Measurements from ENCODE around the gene PARD3.

PARD3 gene

GRCh38 chr10:34854147-34854601 lies 39.1 kb upstream of the PARD3 start:
- H3K79me2 ChIP-seq (ENCODE audit: insufficient read depth, low read length): no peaks in the 10 kb centered on the region
- no peaks in the 10 kb centered on the region for H3K27me3 ChIP-seq (ENCODE audit: insufficient read depth, low read length, poor library complexity, severe bottlenecking)
- no peaks in the 10 kb centered on the region for H4K20me1 ChIP-seq (ENCODE audit: insufficient read depth, low read length, poor library complexity, severe bottlenecking)
- no peaks in the 10 kb centered on the region for H3F3A ChIP-seq (ENCODE audit: low read depth)
- no peaks in the 10 kb centered on the region for H3K36me3 ChIP-seq (ENCODE audit: insufficient read depth, low read length)
- no peaks in the 10 kb centered on the region for H3K9me3 ChIP-seq (ENCODE audit: insufficient read depth, low read depth, low read length)
- no peak overlapping the region for H3K4me3 ChIP-seq (ENCODE audit: low read length, poor library complexity, severe bottlenecking)
- no peaks in the 10 kb centered on the region for H3K9me2 ChIP-seq (replicated peaks; ENCODE audit: low read depth, low read length)
- H3K4me2 ChIP-seq (ENCODE audit: low read depth, low read length, poor library complexity, severe bottlenecking): no peak overlapping the region
- TF ChIP-seq CTCF (conservative IDR thresholded peaks at IDR 0.05; ENCODE audit: low read length): no peak
- TF ChIP-seq EZH2phosphoT487 (IDR thresholded peaks at IDR 0.05; ENCODE audit: borderline replicate concordance): no peak
- peak overlapping the region; percentile 70; the same call in 1 of the 2 replicates for H2AFZ ChIP-seq (ENCODE audit: low read length)
- no peaks in the 10 kb centered on the region for H3K4me1 ChIP-seq (ENCODE audit: insufficient read depth, low read length, poor library complexity, severe bottlenecking)
- H3K9ac ChIP-seq (ENCODE audit: low read depth, low read length, poor library complexity, severe bottlenecking): no peak overlapping the region

- H3K4me2 ChIP-seq (ENCODE audit: low read depth, low read length, poor library complexity, severe bottlenecking): no peak overlapping the region
- no peaks in the 10 kb centered on the region for H3K27me3 ChIP-seq (ENCODE audit: insufficient read depth, low read length, poor library complexity, severe bottlenecking)
- H3K4me3 ChIP-seq (ENCODE audit: low read length, poor library complexity, severe bottlenecking): no peak overlapping the region
- no peaks in the 10 kb centered on the region for H3F3A ChIP-seq (ENCODE audit: low read depth)
- no peak for TF ChIP-seq CTCF (conservative IDR thresholded peaks at IDR 0.05; ENCODE audit: low read length)
- H3K9me2 ChIP-seq (replicated peaks; ENCODE audit: low read depth, low read length): no peaks in the 10 kb centered on the region
- H2AFZ ChIP-seq (ENCODE audit: low read length): no peak overlapping the region
- no peaks in the 10 kb centered on the region for H3K36me3 ChIP-seq (ENCODE audit: insufficient read depth, low read length)
- H4K20me1 ChIP-seq (ENCODE audit: insufficient read depth, low read length, poor library complexity, severe bottlenecking): no peaks in the 10 kb centered on the region
- no peaks in the 10 kb centered on the region for H3K79me2 ChIP-seq (ENCODE audit: insufficient read depth, low read length)
- no peaks in the 10 kb centered on the region for H3K9me3 ChIP-seq (ENCODE audit: insufficient read depth, low read depth, low read length)
- H3K9ac ChIP-seq (ENCODE audit: low read depth, low read length, poor library complexity, severe bottlenecking): no peak overlapping the region
- H3K4me1 ChIP-seq (ENCODE audit: insufficient read depth, low read length, poor library complexity, severe bottlenecking): no peaks in the 10 kb centered on the region
Observed at GRCh38 chr10:34853357-34853756, 38.3 kb upstream of the PARD3 start.

- TF ChIP-seq CTCF (conservative IDR thresholded peaks at IDR 0.05; ENCODE audit: low read length) (no peak), EZH2phosphoT487 (IDR thresholded peaks at IDR 0.05; ENCODE audit: borderline replicate concordance) (no peak)
- no peak overlapping the region for H3K9ac ChIP-seq (ENCODE audit: low read depth, low read length, poor library complexity, severe bottlenecking)
- H2AFZ ChIP-seq (ENCODE audit: low read length): no peak overlapping the region
- no peak overlapping the region for H3K4me2 ChIP-seq (ENCODE audit: low read depth, low read length, poor library complexity, severe bottlenecking)
- no peaks in the 10 kb centered on the region for H4K20me1 ChIP-seq (ENCODE audit: insufficient read depth, low read length, poor library complexity, severe bottlenecking)
- H3K36me3 ChIP-seq (ENCODE audit: insufficient read depth, low read length): no peaks in the 10 kb centered on the region
- no peaks in the 10 kb centered on the region for H3K27me3 ChIP-seq (ENCODE audit: insufficient read depth, low read length, poor library complexity, severe bottlenecking)
- H3K9me3 ChIP-seq (ENCODE audit: insufficient read depth, low read depth, low read length): no peaks in the 10 kb centered on the region
- no peaks in the 10 kb centered on the region for H3K79me2 ChIP-seq (ENCODE audit: insufficient read depth, low read length)
- H3K4me1 ChIP-seq (ENCODE audit: insufficient read depth, low read length, poor library complexity, severe bottlenecking): no peaks in the 10 kb centered on the region
- no peaks in the 10 kb centered on the region for H3F3A ChIP-seq (ENCODE audit: low read depth)
- no peaks in the 10 kb centered on the region for H3K9me2 ChIP-seq (replicated peaks; ENCODE audit: low read depth, low read length)
- H3K4me3 ChIP-seq (ENCODE audit: low read length, poor library complexity, severe bottlenecking): no peak overlapping the region
Observed at GRCh38 chr10:34850558-34850957, 35.5 kb upstream of the PARD3 start.

Data from Loucy (cell line).